Endothelial cell of umbilical vein (primary cell): ENCODE measurements around the gene PLD4. TPM values are rescaled to one million over a fixed set of nuclear protein-coding genes. Genes with fewer than 3 reads are reported as not detected.

Experiments used
- BruUV-seq: library from RNA; stranded (reverse); fragments of 400-500 nt; replicated peaks from 2 replicates; lab custom pipeline; 2021; lab: Mats Ljungman, UMichigan
- CTCF ChIA-PET: fragments of 300-600, 350-600 bp; sonication (Branson Sonifier 250); formaldehyde crosslinking; loops from one replicate; lab custom pipeline; 2021; ENCODE audit warnings: antibody characterized with exemption, inconsistent platforms; lab: Charles Lee
- POLR2A ChIA-PET: fragments of 300-600, 350-600 bp; sonication (Branson Sonifier 250); formaldehyde crosslinking; loops from one replicate; lab custom pipeline; 2021; ENCODE audit warnings: antibody characterized with exemption, inconsistent platforms; lab: Charles Lee
- DNase-seq: peaks from one replicate; pipeline ENCODE4 v3.0.0-alpha.2; 2011; ENCODE audit warnings: low read depth, low spot score
- FAIRE-seq: peaks from 2 replicates; lab custom pipeline; 2011; peaks lifted over from hg19 to GRCh38; lab: Jason Lieb, UNC
- H2AFZ ChIP-seq: 2 replicates; pipeline ENCODE4 v1.6.0; 2012; ENCODE audit warnings: low read depth, low read length, control low read depth, inconsistent platforms
- H3K27ac ChIP-seq: 2 replicates; pipeline ENCODE4 v1.5.1; 2011; ENCODE audit warnings: low read depth, mild to moderate bottlenecking, control low read depth, low read length, moderate library complexity; ENCODE audit not compliant: insufficient read depth
- H3K27me3 ChIP-seq, 2 experiments: 2 replicates each; pipeline versions ENCODE4 v1.6.0 to v1.6.1; 2011; ENCODE audit warnings: low read length in 2 of 2, mixed read lengths in 1 of 2; ENCODE audit not compliant: control insufficient read depth in 2 of 2, insufficient read depth in 2 of 2
- H3K36me3 ChIP-seq, 2 experiments: 2 replicates in 1 of 2; 3 replicates in 1 of 2; pipeline ENCODE4 v1.5.1; 2011; ENCODE audit warnings: low read length in 2 of 2, mild to moderate bottlenecking in 1 of 2, moderate library complexity in 1 of 2; ENCODE audit not compliant: control insufficient read depth in 2 of 2, insufficient read depth in 2 of 2; ENCODE audit errors: extremely low read depth in 1 of 2
- H3K4me1 ChIP-seq: 3 replicates; pipeline ENCODE4 v1.5.1; 2011; ENCODE audit warnings: mild to moderate bottlenecking, low read length; ENCODE audit not compliant: control insufficient read depth, insufficient read depth; ENCODE audit errors: extremely low read depth
- H3K4me2 ChIP-seq: 2 replicates; pipeline ENCODE4 v1.6.1; 2011; ENCODE audit warnings: low read length, control low read depth, mixed read lengths; ENCODE audit not compliant: insufficient read depth
- H3K4me3 ChIP-seq, 3 experiments: fragments of 200-600 bp in 1 of 3; sonication (generic), shearing (Covaris generic) in 1 of 3; replicated peaks in 1 of 3; 2 replicates each; pipeline ENCODE4 v1.5.1; 2011 to 2016; ENCODE audit warnings: control low read depth in 3 of 3, low read length in 3 of 3, mild to moderate bottlenecking in 2 of 3, inconsistent platforms in 1 of 3, low read depth in 1 of 3, moderate library complexity in 1 of 3; ENCODE audit not compliant: insufficient read depth in 1 of 3
- H3K79me2 ChIP-seq: 2 replicates; pipeline ENCODE4 v1.6.0; 2012; ENCODE audit warnings: low read length, inconsistent platforms; ENCODE audit not compliant: control insufficient read depth, insufficient read depth
- H3K9ac ChIP-seq: replicated peaks from 2 replicates; pipeline ENCODE3; 2011; ENCODE audit warnings: low read length, control low read depth; ENCODE audit not compliant: insufficient read depth; ENCODE audit errors: extremely low read depth
- H3K9me1 ChIP-seq: replicated peaks from 3 replicates; pipeline ENCODE4 v1.6.0; 2011; ENCODE audit warnings: mild to moderate bottlenecking, low read length; ENCODE audit not compliant: control insufficient read depth, insufficient read depth; ENCODE audit errors: extremely low read depth
- H3K9me3 ChIP-seq: replicated peaks from 2 replicates; pipeline ENCODE4 v1.5.1; 2012; ENCODE audit warnings: low read length, inconsistent platforms; ENCODE audit not compliant: control insufficient read depth, insufficient read depth
- H4K20me1 ChIP-seq: replicated peaks from 2 replicates; pipeline ENCODE3; 2011; ENCODE audit warnings: mild to moderate bottlenecking, low read length; ENCODE audit not compliant: control insufficient read depth, insufficient read depth; ENCODE audit errors: extremely low read depth
- EZH2 ChIP-seq: IDR thresholded peaks from 2 replicates; pipeline ENCODE4 v1.6.1; 2012; ENCODE audit warnings: borderline replicate concordance, low read depth, mild to moderate bottlenecking, moderate library complexity, low read length, inconsistent platforms; ENCODE audit not compliant: severe bottlenecking
- FOS ChIP-seq: IDR thresholded peaks from 2 replicates; pipeline ENCODE4 v1.6.1; 2011; ENCODE audit warnings: mild to moderate bottlenecking, low read length, moderate library complexity, borderline replicate concordance; ENCODE audit not compliant: insufficient read depth
- GATA2 ChIP-seq: IDR thresholded peaks from 2 replicates; pipeline ENCODE4 v1.7.0; 2011; ENCODE audit warnings: low read depth, mild to moderate bottlenecking, moderate library complexity, mixed read lengths, low read length; ENCODE audit not compliant: insufficient read length, insufficient read depth
- JUN ChIP-seq: IDR thresholded peaks from 2 replicates; pipeline ENCODE4 v1.6.1; 2011; ENCODE audit warnings: borderline replicate concordance, low read depth; ENCODE audit not compliant: insufficient read length, insufficient read depth
- MYC ChIP-seq: IDR thresholded peaks from one replicate; pipeline ENCODE4 v1.6.1; 2011; ENCODE audit warnings: mild to moderate bottlenecking, low read depth, low read length
- POLR2A ChIP-seq: IDR thresholded peaks from 2 replicates; pipeline ENCODE4 v1.6.1; 2012; ENCODE audit warnings: low read depth, mild to moderate bottlenecking, control low read depth, low read length
- POLR2AphosphoS5 ChIP-seq: IDR thresholded peaks from 2 replicates; pipeline ENCODE4 v1.6.1; 2012; ENCODE audit warnings: low read depth, mild to moderate bottlenecking, control low read depth, low read length, moderate library complexity; ENCODE audit not compliant: insufficient read depth
- dilution Hi-C: fragments of 300-500 bp; cut with MboI; formaldehyde crosslinking; loops from one replicate; pipeline ENCODE4 v1.15.0; 2019; ENCODE audit warnings: low sequenced_read_pairs; ENCODE audit not compliant: extremely low pct_ligation_motif_present
- intact Hi-C: fragments of 100-400 bp; cut with micrococcal nuclease; formaldehyde crosslinking; loops from one replicate; pipeline ENCODE4 v1.10.0; 2022
- polyA plus RNA-seq, 4 experiments: library from polyadenylated mRNA; depleted of rRNA in 3 of 4; stranded (reverse) in 3 of 4; unstranded in 1 of 4; fragments of >200 nt; gene quantifications; 2 replicates each; pipeline versions ENCODE4 v1.2.1 to v1.2.3, GENCODE V29; 2011 to 2012; ENCODE audit warnings: missing spikeins in 1 of 4
- total RNA-seq: library from RNA; stranded (reverse); gene quantifications from 2 replicates; pipeline ENCODE4 v1.2.3, GENCODE V29; 2021
- TF ChIP-seq, protein P1 (sequence below): IDR thresholded peaks from 2 replicates; pipeline ENCODE4 v1.6.1; 2011; ENCODE audit not compliant: insufficient read depth, insufficient read length
- TF ChIP-seq, protein P2 (sequence below), 2 donors: IDR thresholded peaks; 1 replicate in 1 of 2; 2 replicates in 1 of 2; pipeline ENCODE4 v1.5.1; 2011; ENCODE audit warnings: low read length in 2 of 2, mild to moderate bottlenecking in 2 of 2, moderate library complexity in 2 of 2, control low read depth in 1 of 2, inconsistent platforms in 1 of 2, low read depth in 1 of 2; ENCODE audit not compliant: insufficient read depth in 1 of 2; ENCODE audit errors: extremely low read depth in 1 of 2

The PLD4 gene
- total and polyA plus RNA-seq, 2 donors (not counting 3 experiments of a cell fraction or from before 2014, with no cell fraction given) = 0.01 to 0.11 TPM

DNA sequence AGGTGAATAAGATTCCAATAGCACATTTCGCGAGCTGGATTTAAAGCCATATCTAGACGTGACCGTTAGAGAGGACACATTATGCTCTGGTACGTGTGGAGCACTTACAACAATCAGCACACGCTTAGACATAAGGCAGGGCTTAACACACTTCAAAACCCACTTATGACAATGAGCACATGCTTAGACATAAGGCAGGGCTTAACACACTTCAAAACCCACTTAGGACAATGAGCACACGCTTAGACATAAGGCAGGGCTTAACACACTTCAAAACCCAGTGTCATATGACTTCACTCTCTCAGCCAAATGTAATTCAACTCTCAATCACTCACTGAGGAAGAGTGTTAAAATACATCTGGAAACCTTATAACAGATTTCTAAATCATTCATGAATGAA is 11.2 kb upstream of the PLD4 start:
- peaks cover 6 to 9% of the 10 kb centered on the region in 2 experiments for H3K27me3 ChIP-seq
- H3K36me3 ChIP-seq = no peaks in the 10 kb centered on the region
- TF ChIP-seq POLR2AphosphoS5 (no peak), JUN (no peak), FOS (no peak), MYC (no peak), GATA2 (no peak), POLR2A (no peak), EZH2 (no peak)
- TF ChIP-seq, protein P1, sequence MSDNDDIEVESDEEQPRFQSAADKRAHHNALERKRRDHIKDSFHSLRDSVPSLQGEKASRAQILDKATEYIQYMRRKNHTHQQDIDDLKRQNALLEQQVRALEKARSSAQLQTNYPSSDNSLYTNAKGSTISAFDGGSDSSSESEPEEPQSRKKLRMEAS = no peak
- TF ChIP-seq, protein P2, sequence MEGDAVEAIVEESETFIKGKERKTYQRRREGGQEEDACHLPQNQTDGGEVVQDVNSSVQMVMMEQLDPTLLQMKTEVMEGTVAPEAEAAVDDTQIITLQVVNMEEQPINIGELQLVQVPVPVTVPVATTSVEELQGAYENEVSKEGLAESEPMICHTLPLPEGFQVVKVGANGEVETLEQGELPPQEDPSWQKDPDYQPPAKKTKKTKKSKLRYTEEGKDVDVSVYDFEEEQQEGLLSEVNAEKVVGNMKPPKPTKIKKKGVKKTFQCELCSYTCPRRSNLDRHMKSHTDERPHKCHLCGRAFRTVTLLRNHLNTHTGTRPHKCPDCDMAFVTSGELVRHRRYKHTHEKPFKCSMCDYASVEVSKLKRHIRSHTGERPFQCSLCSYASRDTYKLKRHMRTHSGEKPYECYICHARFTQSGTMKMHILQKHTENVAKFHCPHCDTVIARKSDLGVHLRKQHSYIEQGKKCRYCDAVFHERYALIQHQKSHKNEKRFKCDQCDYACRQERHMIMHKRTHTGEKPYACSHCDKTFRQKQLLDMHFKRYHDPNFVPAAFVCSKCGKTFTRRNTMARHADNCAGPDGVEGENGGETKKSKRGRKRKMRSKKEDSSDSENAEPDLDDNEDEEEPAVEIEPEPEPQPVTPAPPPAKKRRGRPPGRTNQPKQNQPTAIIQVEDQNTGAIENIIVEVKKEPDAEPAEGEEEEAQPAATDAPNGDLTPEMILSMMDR (IDR thresholded peaks at IDR 0.05; ENCODE audit: extremely low read depth in 1 of 2, insufficient read depth in 1 of 2, low read depth in 1 of 2, low read length in 2 of 2) = no peak
- FAIRE-seq (no peak), DNase-seq (no peak)
- H3K27ac ChIP-seq = no peak overlapping the region
- dilution Hi-C loops = no loop called here
- no peak overlapping the region for H3K4me2 ChIP-seq
- ChIA-PET POLR2A (no interaction called here), CTCF (no interaction called here)
- no TSS peak for BruUV-seq
- H3K79me2 ChIP-seq = no peaks in the 10 kb centered on the region
- H3K9ac ChIP-seq = no peak overlapping the region
- H3K4me1 ChIP-seq = no peaks in the 10 kb centered on the region
- no peaks in the 10 kb centered on the region for H3K9me3 ChIP-seq
- H2AFZ ChIP-seq = no peak overlapping the region
- H3K9me1 ChIP-seq = no peaks in the 10 kb centered on the region
- H3K4me3 ChIP-seq = no peak overlapping the region
- intact Hi-C loops = no loop called here
- H4K20me1 ChIP-seq = no peaks in the 10 kb centered on the region
